Activated T-cell treated with anti-CD3 and anti-CD28 coated beads for 1 hour (primary cell): ENCODE data around the gene FHIT.

ENCODE experiments used
- DNase-seq: peaks from one replicate; pipeline ENCODE4 v3.0.0-alpha.2; 2020; ENCODE audit warnings: low read depth

FHIT gene

DNA sequence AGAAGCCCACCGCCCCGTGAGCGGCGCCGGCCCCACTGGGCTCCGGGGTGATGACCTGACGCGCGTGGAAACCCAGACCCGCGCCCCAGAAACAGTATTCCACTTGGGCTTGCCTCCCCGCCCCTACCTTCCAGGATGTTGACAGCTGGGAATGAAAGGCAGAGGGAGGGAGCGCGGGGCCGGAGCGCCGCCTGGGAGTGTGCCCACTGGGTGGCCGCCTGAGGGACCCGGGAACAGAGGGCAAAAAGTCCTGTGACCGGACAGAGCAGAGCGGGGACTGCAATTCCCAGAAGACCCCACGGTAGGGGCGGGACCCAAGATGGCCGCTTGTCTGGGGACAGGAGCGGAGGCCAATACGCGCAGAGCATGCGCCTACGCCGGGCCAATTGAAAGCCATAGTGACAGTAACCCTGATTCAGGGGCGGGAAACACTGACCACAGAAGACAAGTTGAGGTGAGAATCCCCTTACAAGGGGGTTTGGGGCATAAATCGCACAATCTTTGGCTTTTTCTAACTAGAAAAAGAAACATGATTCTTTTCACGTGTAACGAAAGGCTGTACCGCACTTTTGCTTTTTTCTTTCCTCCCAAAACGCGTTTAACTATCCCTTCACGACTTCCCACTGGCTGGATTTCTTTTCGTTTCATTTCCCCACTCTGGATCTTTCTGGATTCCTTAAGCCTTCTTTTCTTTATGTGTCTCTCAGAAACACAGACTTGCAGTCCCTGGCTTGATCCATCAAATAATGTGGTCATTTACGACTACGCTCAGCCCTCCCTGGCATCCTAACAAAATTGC is at the start of gene FHIT:
Gene FHIT, minus strand, starts transcription at position 279 of the 799 bp plus-strand sequence.
- peak; percentile 81 for DNase-seq

DNA sequence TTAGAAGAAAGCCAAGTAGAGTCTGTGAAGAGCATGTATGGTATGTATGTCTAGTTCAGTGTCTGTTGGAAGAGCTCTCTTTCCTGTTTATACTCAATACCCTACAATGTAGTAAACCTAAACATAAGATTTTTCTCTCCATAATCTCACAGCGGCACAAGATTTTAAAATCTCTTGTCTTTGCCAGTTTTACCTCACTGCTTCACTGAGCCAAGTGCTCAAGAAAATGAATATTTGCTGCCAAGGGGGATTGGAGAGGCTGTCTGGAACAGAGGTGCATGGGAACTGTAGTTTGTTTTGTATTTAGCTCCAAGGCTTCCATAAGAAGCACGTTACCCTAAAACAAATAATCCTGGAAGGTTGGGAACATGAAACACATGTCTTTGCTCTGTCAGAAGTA is 49.5 kb upstream of the FHIT start:
- DNase-seq = no peak

DNA sequence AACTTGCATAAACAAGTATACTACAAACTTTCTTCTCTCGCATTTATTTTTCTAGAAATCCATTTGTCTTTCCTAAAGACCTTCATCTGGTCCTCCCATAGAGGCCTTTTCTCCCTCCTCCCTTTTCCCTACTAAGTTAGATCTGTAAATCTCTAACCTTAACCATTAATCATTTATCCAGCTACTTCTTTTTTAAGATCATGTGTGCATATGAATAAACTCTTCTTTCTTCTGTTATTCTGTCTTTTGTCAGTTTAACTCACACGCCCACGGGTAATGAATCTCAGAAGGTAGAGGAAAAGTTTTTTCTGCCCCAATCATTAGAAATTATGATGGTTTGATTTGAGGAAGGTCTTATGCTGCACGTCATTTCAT is 48.7 kb upstream of the FHIT start:
- DNase-seq = no peak

GRCh38 chr3:61299343-61300005 is 48.2 kb upstream of the FHIT start:
- DNase-seq = no peak

DNA sequence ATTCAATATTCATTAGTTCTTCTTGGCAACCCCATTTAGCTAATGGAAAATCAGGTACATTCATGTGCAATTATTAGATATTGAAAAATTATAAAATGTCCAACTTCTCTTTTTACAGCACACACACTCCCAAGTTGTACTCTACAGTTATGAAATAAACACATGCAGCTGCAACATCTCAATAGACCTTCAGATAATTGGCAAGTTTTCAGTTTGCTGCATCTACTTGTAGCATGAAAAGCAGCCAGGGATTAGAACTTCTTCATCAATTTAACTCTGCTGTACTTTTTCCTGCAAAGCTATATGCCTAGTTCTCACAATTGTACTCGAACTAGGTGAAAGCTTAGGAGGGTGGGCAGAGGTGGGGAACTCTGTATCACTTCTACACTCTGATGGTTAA is 46.6 kb upstream of the FHIT start:
- DNase-seq = no peak

- DNase-seq = no peak
These were observed 37.2 kb upstream of the FHIT start for GRCh38 chr3:61288446-61288845.

DNA sequence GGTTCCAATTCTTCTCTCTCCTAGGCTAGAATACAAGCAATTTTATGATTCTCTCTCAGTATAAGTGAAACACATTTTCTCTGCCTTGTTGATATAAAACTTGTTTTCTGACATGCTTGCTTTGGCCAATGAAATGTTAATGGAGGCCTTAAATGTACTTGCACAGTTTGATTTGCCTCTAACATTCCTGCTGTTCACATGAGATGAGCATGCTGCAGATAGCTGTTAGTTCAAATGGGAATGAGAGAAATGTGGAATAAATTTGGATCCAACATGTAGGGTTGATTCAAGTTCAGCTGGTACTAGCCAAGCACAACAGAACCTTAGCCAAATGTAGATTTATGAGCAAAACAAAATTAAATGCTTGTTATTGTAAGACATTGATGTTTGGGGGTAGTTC is 32.6 kb upstream of the FHIT start:
- no peak for DNase-seq

DNA sequence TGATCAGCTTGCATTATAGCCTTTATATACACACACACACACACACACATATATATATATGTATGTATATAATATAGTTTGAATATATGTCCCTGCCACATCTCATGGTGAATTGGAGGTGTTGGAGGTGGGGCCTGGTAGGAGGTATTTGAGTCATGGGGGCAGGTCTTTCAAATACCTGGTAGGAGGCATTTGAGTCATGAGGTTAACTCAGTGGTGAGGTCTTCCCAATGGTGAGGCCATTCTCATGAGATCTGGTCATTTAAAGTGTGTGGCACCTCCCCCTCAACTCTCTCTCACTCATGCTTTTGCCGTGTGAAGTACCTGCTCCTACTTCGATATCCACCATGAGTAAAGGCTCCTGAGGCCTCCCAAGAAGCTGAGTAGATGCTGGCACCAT is 27.5 kb upstream of the FHIT start:
- no peak for DNase-seq

DNA sequence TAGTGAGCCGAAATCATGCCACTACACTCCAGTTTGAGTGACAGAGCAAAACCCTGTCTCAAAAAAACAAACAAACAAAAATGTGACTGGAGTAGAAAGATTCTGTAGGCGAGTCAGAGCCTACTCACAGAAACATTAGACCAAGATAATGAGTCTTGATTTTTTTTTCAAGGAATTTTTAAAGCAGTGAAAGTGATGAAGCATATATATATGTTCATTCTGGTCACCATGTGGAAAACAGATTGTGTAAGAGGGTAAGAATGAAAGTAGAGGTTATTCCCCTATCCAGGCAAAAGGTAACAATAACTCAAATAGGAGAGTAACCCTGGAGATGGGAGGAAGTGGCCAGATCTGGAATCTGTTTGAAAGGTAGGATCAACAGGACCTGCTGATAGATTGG is 26.2 kb upstream of the FHIT start:
- no peak for DNase-seq

GRCh38 chr3:61269435-61269834 is 18.2 kb upstream of the FHIT start:
- DNase-seq = no peak

GRCh38 chr3:61268644-61269043 is 17.4 kb upstream of the FHIT start:
- no peak for DNase-seq

DNA sequence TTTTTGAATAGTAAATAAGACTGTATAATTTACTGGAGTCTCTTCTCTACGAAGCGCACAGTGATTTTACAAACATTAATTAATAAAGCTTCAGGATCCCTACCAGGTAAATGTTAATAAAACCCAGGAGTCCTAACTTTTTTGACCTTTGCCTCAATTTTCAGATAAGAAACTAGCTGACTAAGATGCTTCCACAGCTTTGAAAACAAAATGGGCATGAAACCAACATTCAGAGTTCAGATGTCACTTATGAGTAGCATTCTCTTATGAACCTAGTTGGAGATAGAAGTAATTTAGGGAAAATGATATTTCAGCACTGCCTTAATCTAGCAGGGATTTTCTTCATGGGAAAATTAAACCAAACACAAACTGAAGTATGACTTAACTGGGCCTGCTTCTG is 13.0 kb upstream of the FHIT start:
- DNase-seq = no peak

DNA sequence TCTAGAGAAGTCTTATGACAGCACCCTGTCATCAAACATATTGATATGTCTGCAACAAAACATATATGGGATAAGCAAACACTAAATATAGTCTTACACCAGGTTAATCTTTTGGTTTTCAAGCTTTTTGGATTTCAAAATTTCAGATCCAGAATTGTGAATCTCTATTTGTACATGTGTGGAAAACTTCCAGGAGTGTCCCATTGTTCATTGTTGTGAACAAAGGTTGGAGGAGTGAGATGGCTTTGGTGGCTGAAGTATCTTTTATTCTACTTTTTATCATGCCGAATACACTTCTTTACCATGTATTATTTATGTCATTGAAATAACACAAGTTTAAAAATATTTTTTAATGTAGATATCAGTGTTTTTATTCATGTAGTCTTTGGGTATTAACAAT is 5.9 kb upstream of the FHIT start:
- DNase-seq = no peak

DNA sequence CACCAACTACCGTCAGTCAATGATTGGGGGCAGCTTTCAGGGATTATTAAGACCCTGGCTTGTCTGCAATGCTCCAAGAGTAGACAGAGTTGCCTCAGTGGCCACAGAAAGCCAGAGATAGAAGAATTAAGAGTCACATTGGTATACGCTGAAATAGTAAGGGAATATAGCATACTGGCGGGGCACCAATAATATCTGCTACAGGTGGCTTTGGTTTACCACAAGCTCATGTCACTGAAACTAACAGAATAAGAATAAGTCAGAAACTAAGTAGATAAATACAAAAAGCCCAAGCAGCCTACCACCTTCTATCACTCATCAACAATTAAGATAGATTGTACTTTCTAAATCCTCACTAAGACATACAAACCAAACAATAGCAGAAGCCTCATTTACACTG is 2.5 kb upstream of the FHIT start:
- no peak for DNase-seq

DNA sequence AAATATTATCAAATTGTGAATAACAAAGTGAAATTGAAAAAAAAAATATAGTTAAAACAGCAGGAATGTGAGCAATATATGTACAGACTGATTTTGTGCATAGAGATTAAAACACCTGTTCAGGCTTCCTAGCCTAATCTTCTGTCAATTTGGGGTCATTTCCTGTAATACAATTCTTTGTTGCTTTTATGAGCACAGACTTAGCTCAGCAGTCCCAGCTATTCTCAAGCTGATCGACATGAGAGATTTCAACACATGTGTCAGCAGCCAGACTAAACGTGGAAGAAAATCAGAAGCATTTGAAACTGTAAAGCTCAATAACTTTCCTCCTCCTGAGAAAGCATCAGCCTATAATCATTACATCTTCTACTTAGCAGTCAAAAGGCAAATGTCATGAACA is 1.6 kb upstream of the FHIT start:
- DNase-seq = no peak

DNA sequence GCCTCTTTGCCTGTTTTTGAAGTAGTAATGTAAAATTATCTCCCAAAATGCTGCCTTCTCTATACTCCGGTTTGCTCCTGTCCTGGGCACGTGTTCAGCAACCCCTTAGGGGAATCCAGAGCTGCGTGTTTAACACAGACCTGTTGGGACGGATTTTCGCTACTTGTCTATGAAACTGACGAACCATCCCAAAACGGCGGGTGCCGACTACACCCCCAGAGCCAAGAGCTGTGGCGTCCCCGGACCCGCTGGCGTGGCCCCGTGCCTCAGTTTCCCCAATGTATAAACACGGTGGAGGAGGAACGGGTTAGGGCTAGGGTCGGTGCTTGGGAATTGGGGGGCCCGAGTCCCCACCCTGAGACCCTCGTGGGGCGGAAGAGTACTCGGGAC is 473 bp downstream of the FHIT start:
- DNase-seq = peak; percentile 1

GRCh38 chr3:61248496-61248895 is 2.8 kb downstream of the FHIT start:
- no peak for DNase-seq

GRCh38 chr3:61247191-61247590 is 4.1 kb downstream of the FHIT start:
- no peak for DNase-seq

GRCh38 chr3:61239871-61240270 is 11.4 kb downstream of the FHIT start:
- no peak for DNase-seq

DNA sequence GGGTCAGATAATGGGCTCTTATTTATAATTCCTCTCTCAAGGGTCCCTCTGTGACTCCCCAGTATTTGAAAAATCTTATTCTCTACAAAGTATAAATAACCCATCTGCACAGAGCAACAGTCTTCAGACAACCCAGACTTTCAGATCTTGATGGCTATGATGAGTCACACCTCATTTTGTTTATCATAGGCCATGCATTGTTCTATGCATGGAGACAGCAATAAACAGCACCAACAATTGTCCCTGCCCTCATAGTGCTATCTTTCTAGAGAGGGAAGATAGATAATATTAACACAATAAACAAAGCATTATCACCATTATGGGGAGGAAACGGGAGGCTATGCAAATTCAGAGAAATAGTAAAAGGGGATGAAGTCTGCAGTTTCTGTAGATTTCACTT is 13.4 kb downstream of the FHIT start:
- DNase-seq = no peak

- no peak for DNase-seq
These were observed 14.7 kb downstream of the FHIT start for GRCh38 chr3:61236556-61236955.

DNA sequence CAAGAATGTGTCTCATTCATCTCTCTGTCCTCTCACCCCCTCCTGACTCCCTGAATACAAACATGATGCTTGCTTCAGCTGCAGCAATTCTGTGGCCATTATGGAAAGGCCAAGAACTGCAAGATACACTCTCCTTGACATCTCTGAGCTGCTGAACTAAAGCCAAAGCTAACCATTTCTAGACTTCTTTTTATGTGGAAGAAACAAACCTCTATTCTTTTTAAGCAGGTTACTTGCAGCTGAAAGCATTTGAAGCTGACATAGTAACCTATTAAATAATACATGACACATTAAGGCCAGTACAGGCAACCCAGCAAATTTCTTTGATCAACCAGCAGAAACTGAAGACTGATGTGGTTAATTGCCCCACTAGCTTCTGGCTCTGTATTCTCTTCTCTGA is 17.5 kb downstream of the FHIT start:
- DNase-seq = no peak

DNA sequence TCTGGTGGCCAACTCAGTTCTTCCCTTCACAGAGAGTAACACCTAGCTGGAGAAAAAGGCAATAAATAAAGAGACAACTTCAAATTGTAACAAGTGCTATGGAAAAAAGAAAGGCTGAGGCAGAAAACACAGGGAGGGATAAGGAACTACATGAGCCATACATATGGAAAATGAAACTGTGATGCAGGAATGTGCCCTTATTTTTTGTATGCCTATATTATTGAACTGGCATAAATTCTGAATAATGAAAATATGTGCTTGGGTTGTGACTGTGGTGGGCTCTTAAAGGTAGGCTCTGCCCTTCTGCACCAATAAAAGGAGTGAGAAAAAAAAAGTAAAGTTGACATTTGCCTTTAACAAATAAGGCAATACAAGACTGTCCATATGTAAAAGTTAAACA is 19.6 kb downstream of the FHIT start:
- DNase-seq = no peak

DNA sequence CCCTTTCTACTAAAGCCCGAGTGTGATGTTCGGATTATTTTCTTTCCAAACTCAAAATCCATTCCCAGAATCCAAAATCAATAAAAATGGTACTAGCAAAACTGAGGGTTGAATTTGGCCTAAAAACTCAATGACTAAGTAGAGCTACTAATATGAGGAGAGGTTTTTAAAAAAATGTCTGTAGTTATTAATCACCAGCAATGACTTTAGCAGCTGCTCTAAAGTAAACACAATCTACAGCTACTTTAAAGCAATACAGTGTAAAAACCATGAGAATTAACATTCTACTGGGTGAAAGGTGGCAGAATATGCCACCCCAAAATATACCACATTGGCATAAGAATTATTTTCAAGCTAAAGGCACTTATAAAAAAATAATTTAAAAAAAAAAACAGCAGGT is 23.5 kb downstream of the FHIT start:
- DNase-seq = no peak
